ENCODE data around the gene FHAD1.

GRCh38 chr1:15433471-15433870 lies 186.4 kb downstream of the FHAD1 start:
- TF ChIP-seq UBTF (CRISPR knock-in tag; IDR thresholded peaks at IDR 0.05) = no peak
- TF ChIP-seq ATF7 (IDR thresholded peaks at IDR 0.05) = no peak
- no peak for TF ChIP-seq ATF7 (CRISPR knock-in tag; IDR thresholded peaks at IDR 0.05)
- no peak for TF ChIP-seq CTCF (CRISPR knock-in tag; IDR thresholded peaks at IDR 0.05)

All from HepG2 (cell line).